Neural progenitor cell (in vitro differentiated cells): Measurements from ENCODE around the gene ZC3H18.

Experiments
- EZH2 ChIP-seq: fragments of 200-600 bp; sonication (generic); IDR thresholded peaks from 2 replicates; pipeline ENCODE4 v1.6.1; 2017; ENCODE audit warnings: antibody characterized with exemption, mild to moderate bottlenecking, moderate library complexity
- EZH2phosphoT487 ChIP-seq: fragments of 200-600 bp; sonication (generic); IDR thresholded peaks from 2 replicates; pipeline ENCODE4 v1.6.1; 2017; ENCODE audit warnings: antibody characterized with exemption
- TF ChIP-seq, protein P1 (sequence below): fragments of 200-600 bp; sonication (generic); IDR thresholded peaks from 2 replicates; pipeline ENCODE4 v1.5.1; 2017; ENCODE audit warnings: antibody characterized with exemption, mild to moderate bottlenecking

- TF ChIP-seq, protein P1, sequence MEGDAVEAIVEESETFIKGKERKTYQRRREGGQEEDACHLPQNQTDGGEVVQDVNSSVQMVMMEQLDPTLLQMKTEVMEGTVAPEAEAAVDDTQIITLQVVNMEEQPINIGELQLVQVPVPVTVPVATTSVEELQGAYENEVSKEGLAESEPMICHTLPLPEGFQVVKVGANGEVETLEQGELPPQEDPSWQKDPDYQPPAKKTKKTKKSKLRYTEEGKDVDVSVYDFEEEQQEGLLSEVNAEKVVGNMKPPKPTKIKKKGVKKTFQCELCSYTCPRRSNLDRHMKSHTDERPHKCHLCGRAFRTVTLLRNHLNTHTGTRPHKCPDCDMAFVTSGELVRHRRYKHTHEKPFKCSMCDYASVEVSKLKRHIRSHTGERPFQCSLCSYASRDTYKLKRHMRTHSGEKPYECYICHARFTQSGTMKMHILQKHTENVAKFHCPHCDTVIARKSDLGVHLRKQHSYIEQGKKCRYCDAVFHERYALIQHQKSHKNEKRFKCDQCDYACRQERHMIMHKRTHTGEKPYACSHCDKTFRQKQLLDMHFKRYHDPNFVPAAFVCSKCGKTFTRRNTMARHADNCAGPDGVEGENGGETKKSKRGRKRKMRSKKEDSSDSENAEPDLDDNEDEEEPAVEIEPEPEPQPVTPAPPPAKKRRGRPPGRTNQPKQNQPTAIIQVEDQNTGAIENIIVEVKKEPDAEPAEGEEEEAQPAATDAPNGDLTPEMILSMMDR: no peak
- no peak for TF ChIP-seq EZH2phosphoT487
- no peak for TF ChIP-seq EZH2
Observed at GRCh38 chr16:88578446-88579313, 8.5 kb downstream of the ZC3H18 start.
